ENCODE data around the gene SLX4IP. TPM values are rescaled to one million over a fixed set of nuclear protein-coding genes. Genes with fewer than 3 reads are reported as not detected.

Gene SLX4IP
- total RNA-seq, 1 experiment from 2014 or later, result 11.1 TPM

DNA sequence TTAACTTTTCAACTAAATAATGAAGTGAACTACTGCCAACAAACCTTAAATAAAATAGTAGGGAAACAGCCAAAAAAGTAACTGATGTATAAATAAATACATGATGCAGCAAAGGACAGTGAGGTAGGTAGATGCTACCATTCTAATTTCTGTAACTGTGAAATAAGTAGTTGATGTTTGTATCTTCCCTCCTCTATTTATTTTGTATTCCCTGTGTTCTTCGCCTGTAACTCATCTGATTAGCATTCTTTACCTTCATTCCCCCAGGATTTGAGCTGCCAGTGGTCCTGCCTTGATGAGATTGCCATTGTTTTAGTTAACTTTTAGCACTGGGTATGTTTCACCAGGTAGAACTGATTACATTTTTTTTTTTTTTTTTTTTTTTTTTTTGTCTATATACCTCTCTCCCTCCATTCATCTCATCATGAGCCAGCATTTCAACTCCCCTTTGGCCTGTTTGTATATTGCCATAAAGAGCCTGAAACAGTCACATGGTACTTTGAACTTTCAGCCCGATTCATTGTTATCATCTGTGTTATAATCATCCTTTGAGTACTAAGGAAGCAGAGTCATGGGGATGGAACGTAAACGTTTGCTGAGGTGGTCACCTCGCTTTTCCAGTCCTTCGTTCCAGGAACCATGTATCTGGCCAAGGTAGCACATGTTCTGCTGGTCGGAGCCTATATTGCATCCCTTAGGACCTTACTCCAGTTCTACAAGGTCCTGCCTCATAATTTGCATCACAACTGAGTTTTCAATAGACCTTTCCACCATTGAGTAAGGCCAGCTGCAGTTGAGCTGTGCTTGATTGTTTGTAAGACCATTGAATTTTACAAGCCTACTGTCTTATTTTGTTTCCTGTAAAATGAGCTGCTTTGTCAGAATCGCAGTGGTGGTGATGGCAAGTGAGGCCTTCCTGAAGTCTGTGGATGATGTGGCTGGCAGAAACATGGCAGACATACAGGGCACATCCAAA is 131.1 kb downstream of the SLX4IP start (continued):
- TF ChIP-seq CEBPB (IDR thresholded peaks at IDR 0.05; ENCODE audit: low read depth), result no peak
- TF ChIP-seq, protein P1, sequence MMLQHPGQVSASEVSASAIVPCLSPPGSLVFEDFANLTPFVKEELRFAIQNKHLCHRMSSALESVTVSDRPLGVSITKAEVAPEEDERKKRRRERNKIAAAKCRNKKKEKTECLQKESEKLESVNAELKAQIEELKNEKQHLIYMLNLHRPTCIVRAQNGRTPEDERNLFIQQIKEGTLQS (IDR thresholded peaks at IDR 0.05), result no peak
- TF ChIP-seq SIN3A (IDR thresholded peaks at IDR 0.05; ENCODE audit: low read depth), result no peak
- no peak for TF ChIP-seq FOSL1 (IDR thresholded peaks at IDR 0.05; ENCODE audit: low read depth)

GRCh38 chr20:10568032-10568431 is 132.9 kb downstream of the SLX4IP start:
- no peak overlapping the region for H3K4me2 ChIP-seq (ENCODE audit: low read length)
- H3K79me2 ChIP-seq (ENCODE audit: insufficient read depth, low read length), result no peaks in the 10 kb centered on the region
- no TSS peak for BruUV-seq (replicated peaks)
- intact Hi-C loops (cut with micrococcal nuclease), result no loop called here
- H3K9me3 ChIP-seq (ENCODE audit: control insufficient read depth in 1 of 2, insufficient read depth in 1 of 2, low read depth in 1 of 2, low read length in 2 of 2), result no peaks in the 10 kb centered on the region
- H3K36me3 ChIP-seq (ENCODE audit: control insufficient read depth in 1 of 2, insufficient read depth in 2 of 2, low read length in 2 of 2), result no peaks in the 10 kb centered on the region
- ATAC-seq (no peak), DNase-seq (ENCODE audit: low read depth, low spot score) (no peak)
- TF ChIP-seq POLR2AphosphoS5 (IDR thresholded peaks at IDR 0.05; ENCODE audit: low read depth, low read length) (no peak), TCF7L2 (IDR thresholded peaks at IDR 0.05; ENCODE audit: borderline replicate concordance, extremely low read depth, insufficient read depth, insufficient read length) (no peak)
- TF ChIP-seq, protein P2, sequence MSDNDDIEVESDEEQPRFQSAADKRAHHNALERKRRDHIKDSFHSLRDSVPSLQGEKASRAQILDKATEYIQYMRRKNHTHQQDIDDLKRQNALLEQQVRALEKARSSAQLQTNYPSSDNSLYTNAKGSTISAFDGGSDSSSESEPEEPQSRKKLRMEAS (IDR thresholded peaks at IDR 0.05), result no peak
- TF ChIP-seq, protein P3, sequence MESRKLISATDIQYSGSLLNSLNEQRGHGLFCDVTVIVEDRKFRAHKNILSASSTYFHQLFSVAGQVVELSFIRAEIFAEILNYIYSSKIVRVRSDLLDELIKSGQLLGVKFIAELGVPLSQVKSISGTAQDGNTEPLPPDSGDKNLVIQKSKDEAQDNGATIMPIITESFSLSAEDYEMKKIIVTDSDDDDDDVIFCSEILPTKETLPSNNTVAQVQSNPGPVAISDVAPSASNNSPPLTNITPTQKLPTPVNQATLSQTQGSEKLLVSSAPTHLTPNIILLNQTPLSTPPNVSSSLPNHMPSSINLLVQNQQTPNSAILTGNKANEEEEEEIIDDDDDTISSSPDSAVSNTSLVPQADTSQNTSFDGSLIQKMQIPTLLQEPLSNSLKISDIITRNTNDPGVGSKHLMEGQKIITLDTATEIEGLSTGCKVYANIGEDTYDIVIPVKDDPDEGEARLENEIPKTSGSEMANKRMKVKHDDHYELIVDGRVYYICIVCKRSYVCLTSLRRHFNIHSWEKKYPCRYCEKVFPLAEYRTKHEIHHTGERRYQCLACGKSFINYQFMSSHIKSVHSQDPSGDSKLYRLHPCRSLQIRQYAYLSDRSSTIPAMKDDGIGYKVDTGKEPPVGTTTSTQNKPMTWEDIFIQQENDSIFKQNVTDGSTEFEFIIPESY (IDR thresholded peaks at IDR 0.05; ENCODE audit: extremely low read depth, insufficient replicate concordance, low read length), result no peak
- no peak overlapping the region for H3K27ac ChIP-seq (ENCODE audit: low read depth, low read length)
- ChIA-PET CTCF (no interaction called here), POLR2A (no interaction called here), RAD21 (ENCODE audit: low non-redundant PET in 1 of 2, low total read pairs in 2 of 2, uncharacterized antibody in 2 of 2, unreplicated experiment in 2 of 2) (no interaction called here)
- no peaks in the 10 kb centered on the region for H3K27me3 ChIP-seq (ENCODE audit: insufficient read depth, low read length)
- no peak overlapping the region for H3K4me3 ChIP-seq (replicated peaks in 1 of 2; ENCODE audit: low read depth in 1 of 2, low read length in 2 of 2)
- H3K4me1 ChIP-seq (ENCODE audit: control insufficient read depth in 1 of 2, insufficient read depth in 2 of 2, low read length in 2 of 2), result peaks cover 0 to 13% of the 10 kb centered on the region in 2 experiments; a peak in 2 of 4 replicates
- 0 out of 2 replicates have a peak, but pooled peaks cover 4% of the 10 kb centered on the region for H3K9me2 ChIP-seq (ENCODE audit: insufficient read depth)
- H4K20me1 ChIP-seq (ENCODE audit: insufficient read depth), result no peaks in the 10 kb centered on the region
- no peak overlapping the region for H3K9ac ChIP-seq (ENCODE audit: low read length)
- H2AFZ ChIP-seq (ENCODE audit: low read depth, low read length, poor library complexity, severe bottlenecking), result no peak overlapping the region

Measured in HCT116 (cell line).